Measurements from ENCODE around the gene BCAS1.

Gene BCAS1

DNA sequence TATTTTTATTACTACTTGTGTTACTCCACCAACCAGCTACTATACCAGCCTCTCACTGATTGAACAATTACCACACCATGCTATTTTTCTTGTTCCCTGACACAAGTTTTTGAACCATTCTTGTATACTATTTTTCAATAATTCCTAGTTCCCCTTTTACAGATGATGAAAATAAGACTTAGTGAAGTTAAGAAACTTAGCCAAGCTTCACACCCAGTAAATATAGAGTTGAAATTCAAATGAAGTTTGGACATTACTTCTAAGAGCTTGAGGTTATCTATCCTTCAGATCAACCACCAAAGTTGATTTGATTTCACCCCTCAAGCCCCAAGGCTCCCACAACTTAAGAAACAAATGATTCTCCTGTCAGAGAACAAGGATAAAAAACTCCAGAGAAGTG, 13.1 kb upstream of the BCAS1 start:
- in situ Hi-C loops (cut with MboI; ENCODE audit: low sequenced_read_pairs), result no loop called here

- in situ Hi-C loops (cut with MboI; ENCODE audit: low sequenced_read_pairs), result no loop called here
These were observed 11.7 kb upstream of the BCAS1 start for GRCh38 chr20:54082100-54082499.

DNA sequence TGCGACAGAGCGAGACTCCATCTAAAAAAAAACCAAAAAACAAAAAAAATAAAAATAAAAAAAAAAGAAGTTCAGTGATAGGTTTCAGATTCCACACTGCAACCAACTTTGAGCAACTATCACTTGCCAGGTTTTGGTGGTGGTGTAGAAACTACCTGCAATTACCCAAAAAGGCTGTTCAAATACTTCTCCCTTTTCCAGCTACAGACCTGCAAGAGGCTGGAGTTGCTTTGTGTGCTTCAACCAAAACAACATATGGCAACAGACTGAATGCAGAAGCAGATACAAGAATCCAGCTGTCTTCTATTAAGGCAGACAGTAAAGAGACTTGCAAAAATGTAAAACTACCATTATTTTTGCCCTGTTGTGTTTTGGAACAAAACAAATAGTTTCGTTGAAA, 9.3 kb upstream of the BCAS1 start:
- in situ Hi-C loops (cut with MboI; ENCODE audit: low sequenced_read_pairs), result no loop called here

GRCh38 chr20:54078296-54078984, 8.0 kb upstream of the BCAS1 start:
- in situ Hi-C loops (cut with MboI; ENCODE audit: low sequenced_read_pairs), result no loop called here

- in situ Hi-C loops (cut with MboI; ENCODE audit: low sequenced_read_pairs), result no loop called here
These were observed 5.9 kb upstream of the BCAS1 start for GRCh38 chr20:54076259-54076658.

DNA sequence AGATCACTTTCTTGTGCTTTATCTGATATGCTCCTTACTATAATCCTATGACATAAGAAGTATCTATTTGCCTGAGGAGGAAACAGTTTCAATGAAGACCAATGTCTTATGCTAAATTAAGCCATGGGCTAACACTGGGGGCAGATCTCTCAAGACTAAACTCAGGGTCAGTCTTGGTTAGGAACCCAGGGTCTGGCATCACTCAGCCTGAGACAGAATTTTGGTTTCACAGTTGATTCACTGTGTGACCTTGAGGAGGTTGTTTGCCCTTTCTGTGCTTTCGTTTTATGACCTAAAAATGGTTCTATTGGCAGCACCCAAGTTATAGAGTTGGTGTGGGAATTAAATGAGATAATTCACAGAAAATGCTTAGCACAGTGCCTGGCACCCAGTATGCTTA, 4.9 kb upstream of the BCAS1 start:
- in situ Hi-C loops (cut with MboI; ENCODE audit: low sequenced_read_pairs), result no loop called here

DNA sequence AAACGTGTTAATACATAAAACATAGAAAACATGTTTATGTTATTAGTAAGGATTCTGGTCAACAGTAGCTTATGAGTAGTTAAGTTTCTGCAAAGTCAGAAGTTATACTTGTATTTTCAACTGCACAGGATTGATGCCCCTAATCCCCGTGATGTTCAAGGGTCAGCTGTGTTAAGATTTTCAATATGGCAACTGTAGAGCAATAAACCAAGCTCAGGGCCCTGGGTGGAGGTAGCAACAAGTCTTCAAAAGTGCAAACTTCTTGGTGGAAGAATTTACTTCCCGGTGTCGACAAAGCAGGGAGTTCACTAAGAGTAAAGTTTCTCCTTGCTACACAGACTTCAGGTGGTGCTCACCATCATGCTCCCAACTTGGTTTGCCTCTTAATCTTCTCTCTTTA, 4.1 kb upstream of the BCAS1 start:
- in situ Hi-C loops (cut with MboI; ENCODE audit: low sequenced_read_pairs), result loop anchor here (25.0 kb wide), 1 partner anchor 512 kb away; no protein-coding TSS in a partner anchor

DNA sequence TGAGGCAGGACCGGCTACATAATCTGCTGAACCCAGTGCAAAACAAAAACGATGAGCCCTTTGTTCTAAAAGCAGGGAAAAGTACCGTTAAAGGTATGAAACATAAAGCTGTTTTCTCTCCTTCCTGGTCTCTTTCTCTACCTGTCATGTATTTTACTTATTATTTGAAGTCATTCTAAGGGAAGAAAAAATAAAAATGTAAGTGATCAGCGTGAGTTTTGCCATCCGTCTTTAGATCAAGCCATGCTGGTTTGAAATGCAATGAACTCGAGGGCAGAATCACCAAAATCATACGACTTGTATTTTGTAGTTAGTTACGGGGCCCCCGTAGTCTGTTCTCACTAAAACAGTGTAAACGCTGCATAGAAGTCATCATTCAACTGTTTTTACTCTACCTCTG, 2.9 kb upstream of the BCAS1 start:
- in situ Hi-C loops (cut with MboI; ENCODE audit: low sequenced_read_pairs), result loop anchor here (25.0 kb wide), 1 partner anchor 511 kb away; no protein-coding TSS in a partner anchor

DNA sequence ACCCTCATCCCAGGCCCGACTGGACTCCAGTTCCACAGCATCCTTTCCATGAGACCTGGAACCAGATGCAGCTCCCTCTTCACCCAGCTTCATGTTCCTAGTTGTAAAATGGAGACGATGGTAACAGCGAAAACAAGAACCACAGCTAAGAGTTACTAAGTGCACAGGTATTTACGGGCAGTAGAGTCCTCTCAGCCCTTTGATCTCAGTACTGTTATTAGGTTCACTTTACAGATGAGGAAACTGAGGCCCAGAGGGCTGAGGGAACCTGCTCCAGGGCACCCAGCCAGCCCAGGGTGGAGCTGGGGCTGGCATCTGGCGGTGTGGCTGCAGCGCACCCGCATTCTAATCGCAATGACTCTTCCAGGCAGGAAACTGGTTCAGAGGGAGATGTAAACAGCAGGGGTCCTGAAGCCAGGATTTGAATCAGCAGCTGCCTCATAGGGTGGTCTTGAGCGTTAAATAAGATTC, 858 bp downstream of the BCAS1 start:
- in situ Hi-C loops (cut with MboI; ENCODE audit: low sequenced_read_pairs), result loop anchor here (25.0 kb wide), 1 partner anchor 507 kb away; no protein-coding TSS in a partner anchor

DNA sequence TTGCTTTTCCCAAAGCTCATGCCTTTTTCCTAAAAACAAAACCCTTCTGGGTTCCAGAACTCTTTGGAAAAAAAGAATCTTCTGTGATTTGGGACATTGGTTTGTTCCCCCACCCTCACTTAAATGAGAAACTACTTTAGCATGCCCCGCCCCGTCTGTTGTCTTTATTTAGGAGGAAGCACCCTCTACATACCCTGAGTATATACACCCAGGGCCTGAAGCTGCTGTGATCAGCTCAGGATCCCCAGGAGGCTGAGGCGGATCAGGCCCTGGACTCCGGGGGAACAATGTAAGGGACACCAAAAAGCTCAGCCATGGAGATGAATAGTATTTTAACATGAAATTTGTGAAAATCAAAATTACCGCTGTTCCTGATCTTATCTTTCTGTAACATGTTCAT, 1.4 kb downstream of the BCAS1 start:
- in situ Hi-C loops (cut with MboI; ENCODE audit: low sequenced_read_pairs), result loop anchor here (25.0 kb wide), 1 partner anchor 507 kb away; no protein-coding TSS in a partner anchor

DNA sequence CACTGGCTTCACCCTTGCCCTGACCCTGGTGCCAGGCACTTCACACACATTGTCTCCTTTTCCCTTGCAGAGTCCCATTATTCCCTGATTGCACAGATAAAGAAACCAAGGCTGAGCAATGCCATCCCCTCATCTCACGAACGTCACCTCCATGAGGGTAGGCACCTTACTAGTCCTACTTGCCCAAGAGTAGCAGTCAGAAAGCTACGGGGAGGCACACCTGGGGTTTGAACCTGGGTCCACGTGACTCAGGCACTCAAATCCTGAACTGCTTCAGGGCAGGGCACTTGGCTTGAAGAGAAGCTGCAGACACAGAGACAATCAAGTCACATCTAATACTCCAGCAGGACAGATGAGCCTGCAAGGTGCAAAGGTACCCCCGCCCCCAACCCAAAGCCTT, 1.9 kb downstream of the BCAS1 start:
- in situ Hi-C loops (cut with MboI; ENCODE audit: low sequenced_read_pairs), result loop anchor here (25.0 kb wide), 1 partner anchor 506 kb away; no protein-coding TSS in a partner anchor

DNA sequence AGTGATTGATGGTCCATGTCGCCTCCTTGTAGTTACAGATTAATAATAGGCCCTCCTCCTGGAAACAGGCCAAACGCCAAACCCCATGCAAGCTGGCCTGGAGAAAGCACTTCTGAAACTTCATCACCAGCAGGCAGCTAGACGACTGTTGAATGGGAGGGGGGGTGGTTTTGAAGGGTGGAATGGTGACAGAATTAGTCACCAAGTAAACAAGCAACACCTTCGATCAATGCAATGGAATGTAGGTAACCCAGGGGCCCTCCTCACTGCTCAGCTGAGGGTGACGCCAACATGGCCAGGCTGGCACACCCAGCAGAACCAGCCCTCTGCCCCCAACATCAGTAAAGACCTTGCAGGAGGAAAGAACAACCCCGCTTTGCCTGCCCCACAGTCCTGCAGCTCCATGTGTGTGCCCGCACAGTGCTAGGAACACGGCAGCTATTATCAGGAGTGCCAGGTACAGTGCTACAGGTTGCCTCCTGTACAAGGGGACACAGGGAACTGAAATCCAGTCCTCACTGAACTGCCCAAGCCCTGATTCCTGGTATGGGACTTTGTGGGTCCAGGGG, 2.7 kb downstream of the BCAS1 start:
- in situ Hi-C loops (cut with MboI; ENCODE audit: low sequenced_read_pairs), result loop anchor here (25.0 kb wide), 1 partner anchor 505 kb away; no protein-coding TSS in a partner anchor

DNA sequence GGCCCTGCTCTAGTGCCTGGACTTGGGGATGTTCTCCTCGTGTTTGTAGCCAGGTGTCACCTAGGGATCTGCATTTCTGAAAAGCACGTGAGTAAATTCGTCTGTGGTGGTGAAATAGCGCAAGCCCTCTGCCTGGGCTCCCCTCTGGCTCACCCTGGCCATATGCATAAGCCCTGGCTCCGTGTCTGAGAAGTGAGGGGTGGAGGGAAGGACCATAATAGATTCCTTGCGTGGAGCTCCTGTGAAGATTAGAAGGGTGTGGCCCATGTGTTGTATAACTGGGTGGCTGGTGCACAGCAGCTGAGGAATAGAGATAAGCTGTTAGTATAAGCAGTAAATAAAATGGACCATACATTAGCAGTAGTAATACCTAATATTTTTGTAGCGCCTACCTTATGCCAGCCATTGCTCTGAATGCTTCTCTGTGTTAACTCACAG, 4.8 kb downstream of the BCAS1 start:
- in situ Hi-C loops (cut with MboI; ENCODE audit: low sequenced_read_pairs), result loop anchor here (25.0 kb wide), 1 partner anchor 503 kb away; no protein-coding TSS in a partner anchor

DNA sequence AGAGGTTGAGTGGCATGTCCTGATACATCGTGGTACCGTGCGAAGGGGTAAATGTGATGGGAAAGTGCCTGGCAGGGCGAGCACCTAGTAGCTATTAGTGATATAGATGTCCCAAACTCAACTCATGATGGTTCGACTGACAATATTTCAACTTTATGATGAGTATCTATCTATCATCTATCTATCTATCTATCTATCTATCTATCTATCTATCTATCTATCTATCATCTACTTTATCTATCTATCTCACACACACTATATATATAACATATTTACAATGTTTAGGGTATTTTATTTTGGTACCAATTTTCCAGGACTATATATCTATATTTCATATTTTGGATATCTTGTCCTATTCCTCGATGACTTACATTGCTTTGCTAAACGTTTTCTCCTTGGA, 5.5 kb downstream of the BCAS1 start:
- in situ Hi-C loops (cut with MboI; ENCODE audit: low sequenced_read_pairs), result loop anchor here (25.0 kb wide), 1 partner anchor 503 kb away; no protein-coding TSS in a partner anchor

GRCh38 chr20:54063992-54064676, 6.3 kb downstream of the BCAS1 start:
- in situ Hi-C loops (cut with MboI; ENCODE audit: low sequenced_read_pairs), result loop anchor here (25.0 kb wide), 1 partner anchor 502 kb away; no protein-coding TSS in a partner anchor

- in situ Hi-C loops (cut with MboI; ENCODE audit: low sequenced_read_pairs), result loop anchor here (25.0 kb wide), 1 partner anchor 501 kb away; no protein-coding TSS in a partner anchor
These were observed 6.8 kb downstream of the BCAS1 start for GRCh38 chr20:54063580-54063979.

DNA sequence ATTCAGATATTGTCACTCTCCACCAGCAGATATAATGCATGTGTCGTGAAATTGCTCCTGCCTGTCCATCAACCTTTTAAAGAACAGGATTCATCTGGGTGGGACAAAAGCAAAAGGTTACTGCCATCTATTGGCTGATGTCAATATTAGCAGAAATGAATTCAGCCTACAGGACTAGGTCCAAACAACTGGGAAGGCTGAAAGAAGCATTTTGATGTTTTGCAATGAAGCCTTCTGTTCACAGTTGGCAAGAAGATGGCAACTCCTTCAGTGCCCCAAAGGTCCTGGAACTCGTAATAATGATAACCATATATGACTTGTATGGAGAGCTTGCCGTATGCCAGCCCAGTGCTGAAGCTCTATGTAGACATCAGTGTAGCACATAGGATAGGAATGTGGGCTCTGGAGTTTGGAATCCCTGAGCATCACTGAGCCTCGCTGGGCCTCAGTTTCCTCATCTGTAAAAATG, 7.5 kb downstream of the BCAS1 start:
- in situ Hi-C loops (cut with MboI; ENCODE audit: low sequenced_read_pairs), result loop anchor here (25.0 kb wide), 1 partner anchor 501 kb away; no protein-coding TSS in a partner anchor

DNA sequence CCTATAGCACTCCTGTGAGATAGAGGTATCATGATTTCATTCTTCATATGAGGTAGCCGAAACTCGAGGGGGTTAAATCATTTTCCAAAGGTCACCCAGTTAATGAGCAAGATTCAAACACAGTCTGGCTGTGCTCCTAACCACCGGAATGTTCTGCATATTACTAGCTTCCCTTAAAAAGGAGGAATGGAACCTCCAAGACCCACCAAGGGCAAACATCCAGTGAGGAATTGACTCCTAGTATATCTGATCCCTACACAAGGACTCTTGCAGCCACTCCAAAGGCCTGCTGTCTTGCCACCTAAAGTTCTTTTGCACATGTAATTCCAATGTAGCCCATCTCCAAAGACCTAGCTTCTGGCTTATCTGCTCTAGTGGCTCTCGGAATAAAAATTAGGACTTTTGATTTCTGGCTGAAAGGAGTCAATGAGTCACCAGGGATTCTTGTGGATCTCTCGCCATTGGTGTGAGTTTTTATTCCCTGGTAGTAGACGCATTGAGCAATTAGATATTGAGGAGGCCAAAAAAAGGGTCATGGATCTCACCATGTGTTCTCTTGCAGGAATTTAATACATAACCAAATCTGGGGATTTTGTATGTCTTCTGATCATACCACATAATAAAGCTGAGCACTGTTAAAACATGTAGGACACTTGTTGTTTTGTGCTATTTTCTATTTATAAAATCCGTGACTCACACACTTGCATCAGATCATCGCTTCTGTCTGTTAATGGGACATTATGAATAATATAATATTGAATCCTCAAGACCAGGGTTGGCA, 9.1 kb downstream of the BCAS1 start:
- in situ Hi-C loops (cut with MboI; ENCODE audit: low sequenced_read_pairs), result loop anchor here (25.0 kb wide), 1 partner anchor 499 kb away; no protein-coding TSS in a partner anchor

GRCh38 chr20:54059691-54060364, 10.6 kb downstream of the BCAS1 start:
- in situ Hi-C loops (cut with MboI; ENCODE audit: low sequenced_read_pairs), result loop anchor here (25.0 kb wide), 1 partner anchor 498 kb away; no protein-coding TSS in a partner anchor
